Keratinocyte (primary cell): Measurements from ENCODE around the gene DPM3. TPM values are rescaled to one million over a fixed set of nuclear protein-coding genes. Genes with fewer than 3 reads are reported as not detected.

Source experiments
- DNase-seq: peaks from one replicate; pipeline ENCODE4 v3.0.0-alpha.2; 2011; ENCODE audit warnings: low read depth, missing footprints, low spot score
- FAIRE-seq: peaks from 2 replicates; lab custom pipeline; 2011; peaks lifted over from hg19 to GRCh38; lab: Jason Lieb, UNC
- H2AFZ ChIP-seq: 2 replicates; pipeline ENCODE4 v1.6.0; 2012; ENCODE audit warnings: low read length, control low read depth, inconsistent platforms; ENCODE audit not compliant: control insufficient read depth
- H3K27ac ChIP-seq: 2 replicates; pipeline ENCODE4 v1.5.1; 2011; ENCODE audit warnings: low read length; ENCODE audit not compliant: control insufficient read depth, insufficient read depth
- H3K27me3 ChIP-seq: 3 replicates; pipeline ENCODE4 v1.6.0; 2011; ENCODE audit warnings: low read length; ENCODE audit not compliant: control insufficient read depth, insufficient read depth; ENCODE audit errors: extremely low read depth
- H3K36me3 ChIP-seq, 2 experiments: 2 replicates in 1 of 2; 3 replicates in 1 of 2; pipeline ENCODE4 v1.5.1; 2011; ENCODE audit warnings: low read length in 2 of 2, mild to moderate bottlenecking in 1 of 2; ENCODE audit not compliant: control insufficient read depth in 2 of 2, insufficient read depth in 2 of 2; ENCODE audit errors: extremely low read depth in 1 of 2
- H3K4me1 ChIP-seq: 3 replicates; pipeline ENCODE4 v1.5.1; 2011; ENCODE audit warnings: low read length; ENCODE audit not compliant: control insufficient read depth, insufficient read depth; ENCODE audit errors: extremely low read depth
- H3K4me2 ChIP-seq: 3 replicates; pipeline ENCODE4 v1.6.0; 2011; ENCODE audit warnings: low read depth, low read length; ENCODE audit not compliant: control insufficient read depth, insufficient read depth; ENCODE audit errors: extremely low read depth
- H3K4me3 ChIP-seq, 3 experiments: fragments of 200-600 bp in 1 of 3; sonication (generic) in 1 of 3; 2 replicates in 2 of 3; 3 replicates in 1 of 3; pipeline ENCODE4 v1.5.1; 2011 to 2016; ENCODE audit warnings: low read length in 3 of 3, mild to moderate bottlenecking in 3 of 3, control low read depth in 2 of 3, inconsistent platforms in 1 of 3, low read depth in 1 of 3, mixed read lengths in 1 of 3, mixed run types in 1 of 3, moderate library complexity in 1 of 3; ENCODE audit not compliant: control insufficient read depth in 2 of 3, insufficient read depth in 2 of 3; ENCODE audit errors: extremely low read depth in 1 of 3
- H3K79me2 ChIP-seq: 2 replicates; pipeline ENCODE4 v1.6.0; 2012; ENCODE audit warnings: low read length; ENCODE audit not compliant: control insufficient read depth, insufficient read depth
- H3K9ac ChIP-seq: 3 replicates; pipeline ENCODE4 v1.6.0; 2011; ENCODE audit warnings: low read length; ENCODE audit not compliant: control insufficient read depth, insufficient read depth; ENCODE audit errors: extremely low read depth
- H3K9me1 ChIP-seq: 3 replicates; pipeline ENCODE4 v1.6.0; 2011; ENCODE audit warnings: low read length; ENCODE audit not compliant: control insufficient read depth, insufficient read depth; ENCODE audit errors: extremely low read depth
- H3K9me3 ChIP-seq: 2 replicates; pipeline ENCODE4 v1.5.1; 2012; ENCODE audit warnings: low read depth, low read length; ENCODE audit not compliant: control insufficient read depth
- H4K20me1 ChIP-seq: 3 replicates; pipeline ENCODE4 v1.6.0; 2011; ENCODE audit warnings: low read length; ENCODE audit not compliant: control insufficient read depth, insufficient read depth; ENCODE audit errors: extremely low read depth
- CTCF ChIP-seq, 3 experiments: IDR thresholded peaks in 1 of 3; conservative IDR thresholded peaks in 1 of 3; optimal IDR thresholded peaks in 1 of 3; 2 replicates in 2 of 3; 3 replicates in 1 of 3; pipeline versions ENCODE3 to v1.5.1; 2011; ENCODE audit warnings: low read length in 3 of 3, mild to moderate bottlenecking in 3 of 3, moderate library complexity in 2 of 3, control low read depth in 1 of 3, inconsistent platforms in 1 of 3; ENCODE audit not compliant: insufficient read depth in 2 of 3; ENCODE audit errors: extremely low read depth in 1 of 3
- EZH2 ChIP-seq: IDR thresholded peaks from one replicate; pipeline ENCODE4 v1.6.1; 2012; ENCODE audit warnings: inconsistent platforms, mild to moderate bottlenecking, low read length, moderate library complexity
- dilution Hi-C: fragments of 300-500 bp; cut with MboI; formaldehyde crosslinking; loops from one replicate; pipeline ENCODE4 v1.7.0; 2020; ENCODE audit warnings: low sequenced_read_pairs; ENCODE audit not compliant: extremely low pct_ligation_motif_present
- polyA plus RNA-seq, 5 experiments: library from polyadenylated mRNA; depleted of rRNA in 3 of 5; stranded (reverse) in 3 of 5; stranded (forward) in 1 of 5; unstranded in 1 of 5; fragments of >200 nt; gene quantifications; 1 replicate in 1 of 5; 2 replicates in 3 of 5; 3 replicates in 1 of 5; pipeline versions ENCODE4 v1.2.1 to v1.2.3, GENCODE V29; 2011 to 2012; ENCODE audit warnings: missing spikeins in 2 of 5, low read depth in 1 of 5, low replicate concordance in 1 of 5

DPM3 gene
- polyA plus RNA-seq, 1 donor (not counting 4 experiments of a cell fraction or from before 2014, with no cell fraction given) = 29.3 TPM

GRCh38 chr1:155117610-155118009 is 22.7 kb downstream of the DPM3 start:
- DNase-seq (no peak), FAIRE-seq (no peak)
- Histone ChIP-seq H3K4me3 (no peak overlapping the region), H3K36me3 (no peaks in the 10 kb centered on the region), H3K27me3 (peaks cover 3% of the 10 kb centered on the region), H3K9ac (no peak overlapping the region), H3K9me1 (no peaks in the 10 kb centered on the region), H2AFZ (no peak overlapping the region), H3K4me2 (no peak overlapping the region), H4K20me1 (no peaks in the 10 kb centered on the region), H3K9me3 (no peaks in the 10 kb centered on the region), H3K4me1 (peaks cover 6% of the 10 kb centered on the region), H3K79me2 (no peaks in the 10 kb centered on the region), H3K27ac (no peak overlapping the region)
- TF ChIP-seq EZH2 = no peak
- TF ChIP-seq CTCF (optimal IDR thresholded peaks at IDR 0.05 in 1 of 3, IDR thresholded peaks at IDR 0.05 in 1 of 3, conservative IDR thresholded peaks at IDR 0.05 in 1 of 3; ENCODE audit: extremely low read depth in 1 of 3, insufficient read depth in 2 of 3, low read length in 3 of 3) = no peak
- dilution Hi-C loops = no loop called here

- DNase-seq (no peak), FAIRE-seq (no peak)
- H3K9ac ChIP-seq = no peak overlapping the region
- dilution Hi-C loops = no loop called here
- H3K27ac ChIP-seq = no peak overlapping the region
- H3K9me1 ChIP-seq = no peaks in the 10 kb centered on the region
- no peak overlapping the region for H3K4me2 ChIP-seq
- no peak for TF ChIP-seq CTCF (optimal IDR thresholded peaks at IDR 0.05 in 1 of 3, IDR thresholded peaks at IDR 0.05 in 1 of 3, conservative IDR thresholded peaks at IDR 0.05 in 1 of 3; ENCODE audit: extremely low read depth in 1 of 3, insufficient read depth in 2 of 3, low read length in 3 of 3)
- TF ChIP-seq EZH2 = no peak
- no peaks in the 10 kb centered on the region for H4K20me1 ChIP-seq
- H2AFZ ChIP-seq = no peak overlapping the region
- peaks cover 6% of the 10 kb centered on the region for H3K4me1 ChIP-seq
- no peak overlapping the region for H3K4me3 ChIP-seq
- no peaks in the 10 kb centered on the region for H3K9me3 ChIP-seq
- peaks cover 3% of the 10 kb centered on the region for H3K27me3 ChIP-seq
- no peaks in the 10 kb centered on the region for H3K36me3 ChIP-seq
- H3K79me2 ChIP-seq = no peaks in the 10 kb centered on the region
Measured at GRCh38 chr1:155116113-155116764, 24.1 kb downstream of the DPM3 start.
